Fibroblast of skin of right quadriceps (primary cell): ENCODE results near the gene IDH2.
"Not testable (repeated sequence)": the region's sequence is repeated elsewhere in the genome, so short reads cannot be mapped to it uniquely, and the experiment has no call there.

Experiments
- DNase-seq: peaks from one replicate; pipeline ENCODE4 v3.0.0-alpha.2; 2013

IDH2 gene

GRCh38 chr15:90114451-90114901 lies 12.2 kb upstream of the IDH2 start:
- DNase-seq = no peak

GRCh38 chr15:90113166-90113565 lies 10.9 kb upstream of the IDH2 start:
- DNase-seq = no peak

GRCh38 chr15:90109163-90109751 lies 7.0 kb upstream of the IDH2 start:
- DNase-seq = not testable (repeated sequence)

GRCh38 chr15:90108038-90108437 lies 5.8 kb upstream of the IDH2 start:
- not testable (repeated sequence) for DNase-seq

- DNase-seq = peak; percentile 61
These were observed 4.4 kb upstream of the IDH2 start for GRCh38 chr15:90106522-90107117.

- no peak for DNase-seq
These were observed 3.3 kb upstream of the IDH2 start for GRCh38 chr15:90105521-90105920.

GRCh38 chr15:90104551-90104950 lies 2.3 kb upstream of the IDH2 start:
- DNase-seq = no peak

GRCh38 chr15:90103701-90104329 lies 1.5 kb upstream of the IDH2 start:
- no peak for DNase-seq

- peak; percentile 33 for DNase-seq
These were observed 919 bp downstream of the IDH2 start for GRCh38 chr15:90101130-90101968.

- peak; percentile 52 for DNase-seq
These were observed 2.1 kb downstream of the IDH2 start for GRCh38 chr15:90099868-90100831.

- no peak for DNase-seq
These were observed 3.0 kb downstream of the IDH2 start for GRCh38 chr15:90099072-90099867.

GRCh38 chr15:90097475-90097874 lies 4.8 kb downstream of the IDH2 start:
- DNase-seq = no peak

- no peak for DNase-seq
These were observed 6.7 kb downstream of the IDH2 start for GRCh38 chr15:90095521-90095959.

GRCh38 chr15:90091156-90091931 lies 10.9 kb downstream of the IDH2 start:
- DNase-seq = no peak

GRCh38 chr15:90090226-90090848 lies 11.9 kb downstream of the IDH2 start:
- no peak for DNase-seq

GRCh38 chr15:90087454-90088154 lies 14.7 kb downstream of the IDH2 start:
- DNase-seq = peak; percentile 27

GRCh38 chr15:90086868-90087268 lies 15.4 kb downstream of the IDH2 start:
- peak; percentile 32 for DNase-seq

GRCh38 chr15:90085565-90085964 lies 16.7 kb downstream of the IDH2 start:
- no peak for DNase-seq

- DNase-seq = no peak
These were observed 17.3 kb downstream of the IDH2 start for GRCh38 chr15:90084876-90085423.
